ENCODE measurements around the gene EPSTI1. TPM values are rescaled to one million over a fixed set of nuclear protein-coding genes. Genes with fewer than 3 reads are reported as not detected.

The EPSTI1 gene
- total and polyA plus RNA-seq, 10 of the 15 experiments (the other 5 are each of a cell fraction or from before 2014, with no cell fraction given), result 4.7 to 32.0 (median 24.2) TPM

DNA sequence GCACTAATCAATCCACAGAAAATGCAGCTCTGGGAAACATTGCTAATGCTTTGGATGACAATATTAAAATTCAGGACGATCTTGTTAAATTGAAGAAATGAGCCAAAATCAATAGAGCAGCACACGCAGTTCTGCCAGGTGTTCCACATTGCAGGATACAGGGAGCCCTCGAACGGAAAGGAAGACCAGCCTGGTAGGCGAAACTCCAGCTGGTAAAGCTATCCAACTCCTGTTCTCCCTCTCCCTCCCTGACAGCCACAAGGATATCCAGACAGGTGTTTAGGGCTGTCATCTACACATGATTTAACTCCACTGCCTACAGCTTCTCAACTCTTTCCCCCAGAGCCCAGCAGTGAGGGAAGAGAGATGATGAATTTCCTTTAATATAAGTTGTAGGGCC, 67.7 kb downstream of the EPSTI1 start:
- CTCF ChIA-PET, result interaction anchor here (0.9 to 1.3 kb wide), 3 partner anchors 9 to 46 kb away, joined by 3 read pairs; no protein-coding TSS in a partner anchor
- H3K4me1 ChIP-seq (ENCODE audit: control insufficient read depth, insufficient read depth, low read length), result no peaks in the 10 kb centered on the region
- H3K27me3 ChIP-seq (replicated peaks in 1 of 2; ENCODE audit: control insufficient read depth in 2 of 2, insufficient read depth in 2 of 2, low read length in 1 of 2), result no peaks in the 10 kb centered on the region
- no TSS peak for BruUV-seq (replicated peaks)
- TF ChIP-seq CEBPB (IDR thresholded peaks at IDR 0.05; ENCODE audit: borderline replicate concordance in 1 of 2, low read depth in 2 of 2, low read length in 2 of 2) (no peak), RAD51 (IDR thresholded peaks at IDR 0.05) (no peak), MEF2B (IDR thresholded peaks at IDR 0.05; ENCODE audit: partially characterized antibody, poor library complexity, severe bottlenecking) (no peak), GABPA (IDR thresholded peaks at IDR 0.05; ENCODE audit: low read depth) (no peak)
- TF ChIP-seq, protein P1, sequence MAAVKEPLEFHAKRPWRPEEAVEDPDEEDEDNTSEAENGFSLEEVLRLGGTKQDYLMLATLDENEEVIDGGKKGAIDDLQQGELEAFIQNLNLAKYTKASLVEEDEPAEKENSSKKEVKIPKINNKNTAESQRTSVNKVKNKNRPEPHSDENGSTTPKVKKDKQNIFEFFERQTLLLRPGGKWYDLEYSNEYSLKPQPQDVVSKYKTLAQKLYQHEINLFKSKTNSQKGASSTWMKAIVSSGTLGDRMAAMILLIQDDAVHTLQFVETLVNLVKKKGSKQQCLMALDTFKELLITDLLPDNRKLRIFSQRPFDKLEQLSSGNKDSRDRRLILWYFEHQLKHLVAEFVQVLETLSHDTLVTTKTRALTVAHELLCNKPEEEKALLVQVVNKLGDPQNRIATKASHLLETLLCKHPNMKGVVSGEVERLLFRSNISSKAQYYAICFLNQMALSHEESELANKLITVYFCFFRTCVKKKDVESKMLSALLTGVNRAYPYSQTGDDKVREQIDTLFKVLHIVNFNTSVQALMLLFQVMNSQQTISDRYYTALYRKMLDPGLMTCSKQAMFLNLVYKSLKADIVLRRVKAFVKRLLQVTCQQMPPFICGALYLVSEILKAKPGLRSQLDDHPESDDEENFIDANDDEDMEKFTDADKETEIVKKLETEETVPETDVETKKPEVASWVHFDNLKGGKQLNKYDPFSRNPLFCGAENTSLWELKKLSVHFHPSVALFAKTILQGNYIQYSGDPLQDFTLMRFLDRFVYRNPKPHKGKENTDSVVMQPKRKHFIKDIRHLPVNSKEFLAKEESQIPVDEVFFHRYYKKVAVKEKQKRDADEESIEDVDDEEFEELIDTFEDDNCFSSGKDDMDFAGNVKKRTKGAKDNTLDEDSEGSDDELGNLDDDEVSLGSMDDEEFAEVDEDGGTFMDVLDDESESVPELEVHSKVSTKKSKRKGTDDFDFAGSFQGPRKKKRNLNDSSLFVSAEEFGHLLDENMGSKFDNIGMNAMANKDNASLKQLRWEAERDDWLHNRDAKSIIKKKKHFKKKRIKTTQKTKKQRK (IDR thresholded peaks at IDR 0.05; ENCODE audit: low read depth, low read length), result no peak
- TF ChIP-seq, protein P2, sequence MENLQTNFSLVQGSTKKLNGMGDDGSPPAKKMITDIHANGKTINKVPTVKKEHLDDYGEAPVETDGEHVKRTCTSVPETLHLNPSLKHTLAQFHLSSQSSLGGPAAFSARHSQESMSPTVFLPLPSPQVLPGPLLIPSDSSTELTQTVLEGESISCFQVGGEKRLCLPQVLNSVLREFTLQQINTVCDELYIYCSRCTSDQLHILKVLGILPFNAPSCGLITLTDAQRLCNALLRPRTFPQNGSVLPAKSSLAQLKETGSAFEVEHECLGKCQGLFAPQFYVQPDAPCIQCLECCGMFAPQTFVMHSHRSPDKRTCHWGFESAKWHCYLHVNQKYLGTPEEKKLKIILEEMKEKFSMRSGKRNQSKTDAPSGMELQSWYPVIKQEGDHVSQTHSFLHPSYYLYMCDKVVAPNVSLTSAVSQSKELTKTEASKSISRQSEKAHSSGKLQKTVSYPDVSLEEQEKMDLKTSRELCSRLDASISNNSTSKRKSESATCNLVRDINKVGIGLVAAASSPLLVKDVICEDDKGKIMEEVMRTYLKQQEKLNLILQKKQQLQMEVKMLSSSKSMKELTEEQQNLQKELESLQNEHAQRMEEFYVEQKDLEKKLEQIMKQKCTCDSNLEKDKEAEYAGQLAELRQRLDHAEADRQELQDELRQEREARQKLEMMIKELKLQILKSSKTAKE (IDR thresholded peaks at IDR 0.05; ENCODE audit: low read depth, poor library complexity, severe bottlenecking), result no peak
- H3K27ac ChIP-seq (ENCODE audit: control insufficient read depth, insufficient read depth), result no peak overlapping the region
- POLR2A ChIA-PET, result no interaction called here
- no peaks in the 10 kb centered on the region for H3K9me3 ChIP-seq (replicated peaks; ENCODE audit: control insufficient read depth, insufficient read depth, low read length)
- H3K4me2 ChIP-seq (ENCODE audit: control insufficient read depth, insufficient read depth), result no peak overlapping the region
- SMC1A ChIA-PET (ENCODE audit: uncharacterized antibody, unreplicated experiment), result interaction anchor here (0.6 to 1.4 kb wide), 2 partner anchors 9 to 13 kb away, joined by 3 read pairs; no protein-coding TSS in a partner anchor
- FAIRE-seq (no peak), DNase-seq (ENCODE audit: low read depth, low spot score) (no peak), ATAC-seq (no peak)
- no peak overlapping the region for H2AFZ ChIP-seq (ENCODE audit: control insufficient read depth, low read depth, low read length)
- RAD21 ChIA-PET (ENCODE audit: unreplicated experiment), result no interaction called here
- H3K9ac ChIP-seq (ENCODE audit: control insufficient read depth, insufficient read depth, low read length), result no peak overlapping the region
- WGBS (ENCODE audit: insufficient coverage, insufficient replicate concordance, low lambda C conversion rate, missing lambda C conversion rate), result 96% methylated on average over 5 of the region's 5 CpGs
- intact Hi-C loops (cut with micrococcal nuclease; ENCODE audit: unreplicated experiment) (no loop called here), in situ Hi-C loops (cut with MboI) (no loop called here)
- peaks cover 2 to 14% of the 10 kb centered on the region in 2 experiments; a peak in 3 of 4 replicates for H3K36me3 ChIP-seq (ENCODE audit: control insufficient read depth in 2 of 2, insufficient read depth in 2 of 2, low read length in 1 of 2)
- H3K4me3 ChIP-seq, result no peak overlapping the region
- no peaks in the 10 kb centered on the region for H4K20me1 ChIP-seq (ENCODE audit: control insufficient read depth, insufficient read depth)
- no peaks in the 10 kb centered on the region for H3K79me2 ChIP-seq (ENCODE audit: control insufficient read depth, insufficient read depth, low read length)

All from GM12878 (cell line).